GM12875 (cell line): Measurements from ENCODE around the gene SLC4A8.

Experiments used
- H3K4me3 ChIP-seq: one replicate; pipeline ENCODE4 v1.5.1; 2011; ENCODE audit warnings: low read depth, low read length, control low read depth
- TF ChIP-seq, protein P1 (sequence below): IDR thresholded peaks from 2 replicates; pipeline ENCODE4 v1.5.1; 2011; ENCODE audit warnings: low read depth, mild to moderate bottlenecking, control low read depth, inconsistent platforms, low read length, moderate library complexity, borderline replicate concordance; ENCODE audit not compliant: insufficient read depth

SLC4A8 gene

DNA sequence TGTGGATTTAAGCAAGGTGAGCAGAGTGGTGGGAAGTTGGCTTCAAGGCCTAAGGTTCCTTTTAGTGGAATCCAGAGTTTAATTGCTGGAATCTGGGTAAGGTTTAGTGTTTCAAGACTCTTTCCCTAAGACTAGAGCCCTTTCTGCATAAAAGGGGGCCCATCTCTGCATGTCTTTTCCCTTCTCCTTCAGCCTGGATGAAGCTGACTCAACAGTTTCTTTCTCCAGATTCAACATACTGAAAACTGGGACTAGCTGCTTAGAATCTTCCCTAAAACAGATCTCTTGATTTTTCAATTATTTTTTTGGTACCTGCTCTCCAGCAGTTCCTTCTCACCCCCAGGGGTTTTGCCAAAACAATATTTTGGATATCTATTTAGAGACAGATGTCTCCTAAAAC, 34.0 kb downstream of the SLC4A8 start:
- no peak overlapping the region for H3K4me3 ChIP-seq
- TF ChIP-seq, protein P1, sequence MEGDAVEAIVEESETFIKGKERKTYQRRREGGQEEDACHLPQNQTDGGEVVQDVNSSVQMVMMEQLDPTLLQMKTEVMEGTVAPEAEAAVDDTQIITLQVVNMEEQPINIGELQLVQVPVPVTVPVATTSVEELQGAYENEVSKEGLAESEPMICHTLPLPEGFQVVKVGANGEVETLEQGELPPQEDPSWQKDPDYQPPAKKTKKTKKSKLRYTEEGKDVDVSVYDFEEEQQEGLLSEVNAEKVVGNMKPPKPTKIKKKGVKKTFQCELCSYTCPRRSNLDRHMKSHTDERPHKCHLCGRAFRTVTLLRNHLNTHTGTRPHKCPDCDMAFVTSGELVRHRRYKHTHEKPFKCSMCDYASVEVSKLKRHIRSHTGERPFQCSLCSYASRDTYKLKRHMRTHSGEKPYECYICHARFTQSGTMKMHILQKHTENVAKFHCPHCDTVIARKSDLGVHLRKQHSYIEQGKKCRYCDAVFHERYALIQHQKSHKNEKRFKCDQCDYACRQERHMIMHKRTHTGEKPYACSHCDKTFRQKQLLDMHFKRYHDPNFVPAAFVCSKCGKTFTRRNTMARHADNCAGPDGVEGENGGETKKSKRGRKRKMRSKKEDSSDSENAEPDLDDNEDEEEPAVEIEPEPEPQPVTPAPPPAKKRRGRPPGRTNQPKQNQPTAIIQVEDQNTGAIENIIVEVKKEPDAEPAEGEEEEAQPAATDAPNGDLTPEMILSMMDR = no peak

DNA sequence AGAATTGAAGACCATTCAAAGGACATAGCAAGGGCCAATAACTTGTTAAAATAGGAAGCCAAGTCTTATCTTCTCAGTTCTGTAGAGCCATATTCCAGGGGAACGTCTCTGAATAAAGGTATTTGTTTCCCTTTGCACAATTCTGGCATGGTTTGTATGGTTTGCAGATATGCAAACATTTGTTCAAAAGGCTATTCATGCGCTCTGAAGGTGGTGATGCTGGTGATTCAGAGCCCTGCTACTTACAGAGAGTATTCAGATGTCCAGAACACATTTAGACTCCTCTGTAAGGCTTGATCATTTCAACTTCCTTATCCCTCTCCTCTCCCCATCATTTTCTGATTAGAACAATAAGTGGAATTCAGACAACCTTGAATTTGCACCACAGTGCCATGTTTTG, 35.9 kb downstream of the SLC4A8 start:
- no peak overlapping the region for H3K4me3 ChIP-seq
- TF ChIP-seq, protein P1 = no peak

DNA sequence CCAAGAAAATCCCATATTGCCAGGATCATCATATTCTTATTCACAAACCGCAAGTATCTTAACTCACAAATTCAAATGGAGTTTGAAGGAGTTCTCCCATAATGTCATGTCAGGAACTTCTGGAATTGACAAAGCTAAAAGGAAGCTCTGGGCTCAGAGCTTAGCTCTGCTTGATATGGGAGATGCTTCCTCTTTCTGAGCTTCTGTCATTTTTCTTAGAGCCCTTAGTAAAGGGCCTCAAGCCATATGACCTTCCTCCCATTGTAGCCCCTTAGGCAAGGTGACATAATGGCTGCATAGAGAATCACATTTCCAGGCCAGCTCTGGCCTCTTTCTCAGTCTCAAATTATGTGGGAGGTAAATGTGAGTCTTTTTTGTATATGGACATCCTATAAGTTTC, 40.9 kb downstream of the SLC4A8 start:
- no peak overlapping the region for H3K4me3 ChIP-seq
- TF ChIP-seq, protein P1 = no peak

DNA sequence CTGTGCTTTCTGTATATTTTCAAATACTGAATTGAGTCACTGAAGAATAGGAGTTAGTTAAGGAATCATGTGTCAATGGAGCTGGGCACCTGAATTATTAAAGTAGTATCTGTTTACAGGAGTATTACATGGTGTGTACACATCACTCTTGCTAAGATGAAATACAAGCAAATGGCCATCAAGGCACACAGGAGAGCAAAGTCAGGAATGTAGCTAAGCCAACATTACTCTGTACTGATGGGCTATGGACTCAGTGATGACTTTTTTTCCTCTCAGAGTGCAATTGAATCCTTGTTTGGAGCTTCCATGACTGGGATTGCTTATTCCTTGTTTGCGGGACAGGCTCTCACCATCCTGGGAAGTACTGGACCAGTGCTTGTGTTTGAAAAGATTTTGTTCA, 45.5 kb downstream of the SLC4A8 start:
- TF ChIP-seq, protein P1 = no peak
- H3K4me3 ChIP-seq = no peak overlapping the region

DNA sequence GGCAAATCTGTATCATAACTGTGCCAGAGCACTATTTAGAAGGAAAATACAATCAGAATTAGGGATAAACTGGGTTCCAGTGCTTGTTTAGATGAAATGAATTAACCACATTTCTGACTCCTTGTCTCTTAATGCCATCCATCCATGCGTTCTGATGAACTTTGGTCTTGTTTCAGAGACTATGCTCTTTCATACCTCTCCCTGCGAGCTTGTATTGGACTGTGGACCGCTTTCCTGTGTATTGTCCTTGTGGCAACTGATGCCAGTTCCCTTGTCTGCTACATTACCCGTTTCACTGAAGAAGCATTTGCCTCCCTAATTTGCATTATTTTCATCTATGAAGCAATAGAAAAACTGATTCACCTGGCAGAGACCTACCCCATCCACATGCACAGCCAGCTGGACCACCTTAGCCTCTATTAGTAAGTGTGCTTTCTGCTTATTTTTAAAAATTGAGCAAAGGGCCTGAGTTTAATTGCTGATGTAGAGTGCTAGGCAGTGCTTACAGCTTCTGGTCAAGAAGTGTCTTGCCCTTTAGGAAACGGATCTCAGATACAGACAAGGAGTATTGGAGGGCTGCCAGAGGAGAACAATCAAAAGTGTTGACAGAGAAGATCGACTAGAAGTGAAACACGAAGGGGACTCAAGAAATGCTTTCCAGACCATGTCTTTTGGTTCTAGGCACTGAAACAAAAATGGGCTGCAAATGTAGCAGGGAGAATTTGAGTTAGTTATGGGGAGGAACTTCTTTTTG, 46.7 kb downstream of the SLC4A8 start:
- TF ChIP-seq, protein P1 = no peak
- no peak overlapping the region for H3K4me3 ChIP-seq

DNA sequence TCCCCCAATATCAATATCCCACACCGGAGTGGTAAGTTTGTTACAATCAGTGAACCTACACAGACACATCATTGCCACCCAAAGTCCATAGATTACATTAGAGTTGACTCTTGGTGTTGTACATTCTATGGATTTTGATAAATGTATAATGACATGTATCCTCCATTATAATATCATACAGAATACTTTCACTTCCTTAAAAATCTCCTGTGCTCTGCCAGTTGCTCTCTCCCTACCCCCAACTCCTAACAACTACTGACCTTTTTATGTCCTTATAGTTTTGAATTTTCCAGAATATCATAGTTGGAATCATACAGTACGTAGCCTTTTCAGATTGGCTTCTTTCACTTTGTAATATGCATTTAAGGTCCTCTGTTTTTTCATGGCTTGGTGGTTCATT, 48.4 kb downstream of the SLC4A8 start:
- H3K4me3 ChIP-seq = no peak overlapping the region
- TF ChIP-seq, protein P1 = no peak

DNA sequence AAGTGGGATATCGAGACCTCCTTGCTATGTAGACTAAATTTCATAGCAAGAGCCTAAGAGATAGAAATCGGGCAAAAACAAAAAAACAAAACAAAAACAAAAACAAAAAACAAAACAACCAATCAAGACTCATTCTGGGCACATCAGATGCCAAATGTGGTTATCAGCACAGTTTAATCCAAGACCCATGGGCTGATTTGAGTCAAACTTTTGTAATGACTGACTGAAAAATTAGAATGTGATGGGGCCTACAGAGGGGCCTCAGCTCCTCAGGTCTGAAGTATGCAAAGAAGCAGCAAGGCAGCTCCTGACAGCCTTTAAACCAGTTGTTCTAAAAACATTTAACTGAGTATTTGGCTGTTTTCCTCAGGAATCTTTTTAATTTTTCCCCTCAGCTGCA, 49.3 kb downstream of the SLC4A8 start:
- TF ChIP-seq, protein P1 = no peak

More for the DNA sequence above, 49.3 kb downstream of the SLC4A8 start:
- no peak overlapping the region for H3K4me3 ChIP-seq
